IPS DF 19.7 (cell line): ENCODE data around the gene SLC6A11.

Experiments used
- DNase-seq: peaks from one replicate; pipeline ENCODE4 v3.0.0-alpha.2; 2013; ENCODE audit warnings: low read depth, low spot score

The SLC6A11 gene

DNA sequence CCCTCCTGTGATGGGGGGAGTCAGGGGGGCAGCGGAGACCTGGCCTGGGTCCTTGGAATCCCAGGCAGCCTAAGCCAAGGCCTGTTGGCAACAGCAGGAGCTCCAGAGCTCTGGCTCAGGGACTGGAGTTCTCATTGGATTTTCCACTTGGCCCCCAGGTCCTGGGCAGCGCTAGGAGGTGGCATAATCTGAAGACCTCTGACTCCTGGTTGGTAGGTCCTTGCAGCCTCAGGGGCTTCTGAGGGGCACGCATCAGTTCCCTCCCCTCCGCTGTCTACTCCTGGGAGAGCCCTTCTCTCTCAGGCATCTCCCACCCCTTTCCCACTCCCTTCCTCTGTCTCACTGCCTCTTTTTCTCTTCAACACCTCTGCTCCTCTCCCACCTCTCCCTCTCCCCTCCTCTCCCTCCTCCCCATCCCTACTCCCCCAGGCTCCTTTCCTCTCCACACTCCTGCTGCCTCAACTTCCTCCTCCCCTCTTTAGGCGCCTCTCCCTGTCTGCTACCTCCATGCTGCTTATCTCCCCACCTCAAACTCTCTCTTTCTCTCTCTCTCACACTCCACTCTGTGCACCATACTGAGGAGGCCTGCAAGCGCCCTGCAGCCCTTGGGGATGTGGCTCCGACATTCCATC, 135.4 kb downstream of the SLC6A11 start:
- no peak for DNase-seq

GRCh38 chr3:10952525-10952924, 136.5 kb downstream of the SLC6A11 start:
- DNase-seq = no peak

GRCh38 chr3:10954740-10955139, 138.7 kb downstream of the SLC6A11 start:
- DNase-seq = no peak

DNA sequence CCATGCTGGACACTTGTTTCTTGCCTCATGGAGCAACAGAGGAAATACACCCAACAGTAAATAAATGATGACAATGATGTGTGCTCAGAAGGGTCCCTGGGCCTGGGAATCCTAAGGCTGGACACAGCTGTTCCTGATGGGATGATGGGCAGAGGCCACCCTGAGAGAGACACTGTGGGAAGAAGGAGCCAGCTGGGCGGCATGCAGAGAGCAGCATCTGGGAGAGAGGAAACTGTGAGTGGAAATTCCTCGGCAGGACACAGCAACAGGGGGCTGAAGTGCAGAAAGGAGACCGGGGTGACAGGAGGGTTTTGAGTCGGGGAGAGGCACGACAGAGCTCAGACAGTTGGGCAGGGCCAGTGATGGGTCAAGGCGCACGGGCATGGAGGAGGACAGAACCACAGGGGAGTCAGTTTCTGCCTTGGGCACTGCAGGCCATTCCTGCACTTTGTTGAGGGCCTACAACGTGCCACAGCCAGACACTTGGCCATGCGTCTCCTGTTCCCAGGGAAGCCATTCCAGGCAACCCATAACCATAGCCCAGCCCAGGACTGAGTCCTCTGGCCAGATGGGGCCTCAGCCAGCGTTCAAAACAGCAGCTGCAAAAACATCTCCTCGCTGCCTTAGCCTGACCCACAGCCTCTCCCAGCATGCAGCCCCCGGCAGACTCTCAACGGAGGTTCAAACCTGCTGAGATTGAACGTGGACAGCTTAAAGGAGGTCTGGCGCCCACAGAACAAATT, 139.9 kb downstream of the SLC6A11 start:
- DNase-seq = no peak

DNA sequence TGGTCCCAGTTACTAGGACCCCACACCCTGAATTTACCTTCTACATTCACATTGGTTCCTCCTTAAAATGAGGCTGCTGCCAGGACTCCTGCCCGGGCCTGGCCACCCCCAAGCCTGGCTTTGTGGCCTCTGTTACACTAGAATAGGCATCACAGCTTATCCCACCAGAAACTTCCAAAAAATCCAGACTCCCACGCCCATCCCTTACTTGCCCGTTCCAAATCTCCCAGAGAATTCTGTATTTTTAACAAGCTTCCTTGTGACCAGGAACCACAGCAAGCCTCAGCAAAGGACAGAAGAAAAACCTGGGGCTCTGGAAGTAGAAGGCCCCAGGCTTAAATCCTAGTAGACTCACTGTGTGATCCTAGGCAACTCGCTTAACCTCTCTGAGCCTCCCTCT, 140.5 kb downstream of the SLC6A11 start:
- DNase-seq = no peak

GRCh38 chr3:10956986-10957385, 141.0 kb downstream of the SLC6A11 start:
- DNase-seq = no peak

- no peak for DNase-seq
These were observed 142.1 kb downstream of the SLC6A11 start for GRCh38 chr3:10957976-10958749.

DNA sequence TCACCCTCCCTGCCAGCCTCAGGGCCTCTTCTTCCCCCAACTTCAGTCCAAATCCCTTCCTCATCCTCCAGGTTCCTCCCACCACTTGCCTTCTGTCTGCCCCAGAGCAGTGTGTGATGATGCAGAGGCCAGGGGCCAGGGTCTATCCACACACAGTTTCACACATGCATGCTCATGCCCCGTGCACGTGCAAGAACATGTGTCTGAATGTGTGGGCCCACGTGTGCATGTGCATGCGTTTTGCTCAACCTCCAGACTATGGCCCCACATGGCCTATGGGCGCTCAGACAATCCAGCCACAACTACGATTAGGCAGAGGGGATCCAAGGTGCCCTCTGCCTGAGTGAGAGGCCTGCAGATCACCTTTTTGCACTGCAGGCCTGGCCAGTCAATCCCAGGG, 144.2 kb downstream of the SLC6A11 start:
- no peak for DNase-seq

DNA sequence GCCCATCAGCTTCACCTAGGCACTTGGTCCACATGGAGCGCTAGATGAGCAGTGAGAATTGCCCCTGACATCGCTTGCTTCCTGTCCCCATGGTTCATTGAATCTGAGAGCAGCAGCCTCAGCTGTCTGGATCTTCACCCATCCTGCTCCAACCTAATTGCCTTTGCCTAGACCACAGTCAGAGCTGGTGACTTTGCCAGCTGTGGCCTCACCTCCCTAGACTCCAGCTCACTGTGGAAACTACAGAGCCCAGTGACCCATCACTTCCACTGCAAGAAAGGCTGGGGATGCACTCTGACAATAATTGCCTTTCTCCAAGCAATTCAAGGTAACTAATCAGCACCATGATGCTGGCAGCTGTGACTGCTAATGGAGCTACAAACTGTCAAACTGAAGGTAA, 145.9 kb downstream of the SLC6A11 start:
- DNase-seq = no peak

DNA sequence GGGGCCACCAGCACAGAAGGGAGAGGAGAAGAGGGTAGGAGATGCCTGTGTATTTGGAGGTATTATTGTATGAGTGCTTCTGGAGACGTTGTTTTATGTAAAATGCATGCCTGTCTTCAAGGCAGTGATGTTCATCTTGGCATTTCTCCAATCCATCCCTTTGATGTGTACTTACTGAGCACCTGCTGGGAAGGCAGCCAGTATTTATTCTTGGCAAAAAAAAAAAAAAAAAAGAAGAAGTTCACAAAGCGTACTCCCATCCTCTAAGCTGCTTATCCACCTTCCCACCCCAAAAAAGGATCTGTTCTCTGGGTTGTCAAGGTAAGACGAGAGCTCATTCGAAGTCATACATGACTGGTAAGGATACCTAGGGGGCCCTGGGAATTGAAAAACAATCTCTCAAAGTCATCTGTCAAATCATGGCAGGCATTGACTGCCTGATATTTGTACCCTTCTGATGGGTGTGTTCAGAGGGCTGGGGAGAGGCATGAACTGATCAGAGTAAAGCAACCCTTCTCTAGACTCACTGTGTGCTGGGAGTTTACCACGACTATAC, 146.5 kb downstream of the SLC6A11 start:
- DNase-seq = no peak

DNA sequence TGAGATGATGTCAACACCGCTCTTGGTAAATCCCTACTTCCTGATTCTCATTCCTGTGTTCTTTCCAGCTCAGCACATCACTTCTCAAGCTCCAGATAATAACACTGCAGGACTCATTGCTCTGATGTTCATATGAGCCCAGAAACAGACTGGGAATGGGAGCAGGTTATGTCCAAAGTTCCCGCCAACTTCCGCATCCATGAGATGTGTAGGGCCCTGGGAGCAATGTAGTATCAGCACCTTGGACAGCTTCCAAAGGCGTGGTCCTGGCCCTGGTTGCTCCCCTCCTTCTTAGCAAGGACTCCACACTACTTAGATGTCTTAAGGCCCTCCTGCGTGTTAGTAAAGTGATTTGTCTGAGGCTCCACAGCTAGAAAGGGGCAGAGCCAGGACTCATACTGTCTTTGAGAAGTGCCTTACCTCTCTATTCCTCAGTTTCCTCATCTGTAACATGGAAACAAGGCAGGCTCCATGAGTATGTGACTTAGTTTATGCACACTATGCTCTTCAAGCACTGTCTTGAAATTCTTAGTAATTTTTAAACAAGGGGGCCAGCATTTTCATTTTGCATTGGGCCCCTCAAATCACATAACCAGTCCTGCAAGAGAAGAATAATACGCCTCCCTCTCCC, 148.6 kb downstream of the SLC6A11 start:
- DNase-seq = no peak

DNA sequence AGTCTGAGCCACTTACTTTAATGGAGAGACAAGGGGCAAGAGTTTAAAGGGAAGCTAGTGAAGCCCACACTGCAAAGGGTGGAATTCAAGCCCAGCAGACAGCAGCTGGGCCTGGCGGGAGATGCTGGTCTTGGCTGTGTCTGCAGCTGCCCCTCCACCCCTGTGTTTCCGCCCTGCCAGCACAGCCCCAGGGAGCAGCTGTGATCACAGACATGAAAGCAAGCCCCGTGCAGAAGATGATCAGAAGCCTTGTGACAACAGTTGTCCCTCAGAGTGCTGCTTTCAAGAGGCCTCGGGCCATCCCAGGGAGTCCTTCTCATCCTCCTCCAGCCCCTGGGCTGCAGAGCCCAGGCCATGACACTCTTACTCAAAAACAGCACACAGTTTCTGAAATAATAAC, 152.4 kb downstream of the SLC6A11 start:
- DNase-seq = no peak

- no peak for DNase-seq
These were observed 154.4 kb downstream of the SLC6A11 start for GRCh38 chr3:10970306-10970960.

DNA sequence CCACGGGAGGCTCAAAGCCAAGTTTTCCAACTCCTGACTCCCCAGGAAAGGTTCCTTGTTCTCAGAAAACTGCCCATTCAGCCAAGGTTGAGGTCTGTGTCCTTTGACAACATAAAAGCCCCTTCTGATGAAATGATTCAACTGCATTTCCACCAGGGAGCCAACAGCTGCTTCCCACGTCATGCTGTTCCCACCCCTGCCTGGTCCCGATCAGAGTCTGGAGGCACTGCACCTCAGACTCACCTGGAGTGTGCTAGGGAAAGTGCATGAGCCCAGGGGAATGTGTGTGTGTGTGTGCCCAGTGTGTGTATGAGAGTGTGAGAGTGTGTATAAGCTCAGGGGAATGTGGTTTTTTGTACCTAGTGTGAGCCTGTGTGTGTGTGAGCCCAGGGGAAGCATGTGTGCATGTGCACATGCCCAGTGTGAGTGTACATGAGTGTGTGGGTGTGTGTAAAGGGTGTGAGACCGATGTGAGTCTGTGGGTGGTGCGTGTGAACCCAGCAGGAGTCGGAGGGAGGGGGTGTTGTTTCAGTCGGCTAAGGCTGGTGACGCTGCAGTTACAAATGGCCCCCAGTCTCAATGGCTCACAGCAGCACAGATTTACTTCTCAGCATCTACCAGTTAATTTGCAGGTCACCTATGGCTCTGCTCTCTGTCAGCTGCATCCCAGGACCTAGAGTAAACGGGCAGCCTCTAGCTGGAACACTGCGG, 156.2 kb downstream of the SLC6A11 start:
- DNase-seq = no peak

DNA sequence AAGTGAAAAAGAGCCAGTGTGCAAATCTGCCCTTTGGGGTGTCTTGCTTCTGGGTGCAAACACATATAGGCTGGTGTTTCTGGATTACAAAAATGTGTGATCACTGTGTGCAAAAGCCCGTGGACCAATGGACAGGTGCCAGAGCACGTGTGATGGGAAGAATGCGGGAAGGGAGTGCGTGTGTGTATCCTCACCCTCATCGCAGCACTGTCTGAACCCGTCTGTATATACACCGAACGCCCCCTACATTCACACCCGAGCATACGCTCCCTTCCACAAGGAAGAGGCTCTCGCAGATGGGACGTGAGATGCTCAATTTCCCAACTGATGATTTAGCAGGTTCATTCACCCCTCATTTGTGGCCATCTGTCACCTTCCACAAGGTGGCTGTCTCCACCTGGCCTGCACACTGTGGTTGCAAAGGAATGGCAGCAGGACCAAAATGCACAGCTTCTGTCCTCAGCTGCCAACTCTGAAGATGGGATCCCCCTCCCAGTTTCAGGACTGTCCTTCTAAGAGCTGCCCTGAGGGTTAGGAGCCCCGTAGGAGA, 157.1 kb downstream of the SLC6A11 start:
- no peak for DNase-seq

GRCh38 chr3:10974131-10974530, 158.1 kb downstream of the SLC6A11 start:
- no peak for DNase-seq

DNA sequence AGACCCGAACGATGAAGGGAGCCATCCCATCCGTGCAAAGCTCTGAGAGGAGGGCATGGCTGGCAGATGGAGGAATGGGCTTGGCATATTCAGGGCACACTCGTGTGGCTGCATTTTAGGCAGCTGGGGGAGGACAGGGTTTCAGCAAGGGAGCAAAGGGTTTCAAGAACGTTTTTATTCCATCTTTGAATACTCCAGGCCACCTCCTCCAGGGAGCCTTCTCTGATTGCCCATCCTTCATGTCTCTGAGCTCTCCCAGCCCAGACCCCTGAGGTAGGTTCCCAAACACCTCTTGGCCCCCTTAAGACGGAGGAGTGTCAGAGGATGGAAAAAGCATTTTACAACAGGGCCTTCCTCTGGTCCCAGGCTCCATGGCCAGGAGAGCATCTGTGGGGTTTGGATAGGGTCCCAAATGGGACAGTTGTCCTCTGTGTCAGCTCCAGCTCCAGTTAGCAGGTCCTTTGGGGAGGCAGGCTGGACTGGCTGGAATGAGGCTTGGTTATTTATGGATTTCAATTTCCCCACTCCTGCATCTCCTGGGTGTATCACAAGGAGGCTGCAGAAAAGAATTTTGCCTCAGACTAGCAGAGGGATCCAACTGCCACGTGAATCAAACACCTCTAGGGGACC, 158.8 kb downstream of the SLC6A11 start:
- DNase-seq = no peak

- DNase-seq = no peak
These were observed 159.7 kb downstream of the SLC6A11 start for GRCh38 chr3:10975695-10976234.

GRCh38 chr3:10976770-10977169, 160.7 kb downstream of the SLC6A11 start:
- DNase-seq = no peak
